Jurkat, Clone E6-1 (cell line): ENCODE measurements around the gene EXOSC9.

Experiments
- DNase-seq: peaks from one replicate; pipeline ENCODE4 v3.0.0-alpha.2; 2011; ENCODE audit warnings: low read depth, low spot score
- H3K4me3 ChIP-seq: 2 replicates; pipeline ENCODE4 v1.5.1; 2011; ENCODE audit warnings: mild to moderate bottlenecking, low read length, control low read depth, moderate library complexity

EXOSC9 gene

DNA sequence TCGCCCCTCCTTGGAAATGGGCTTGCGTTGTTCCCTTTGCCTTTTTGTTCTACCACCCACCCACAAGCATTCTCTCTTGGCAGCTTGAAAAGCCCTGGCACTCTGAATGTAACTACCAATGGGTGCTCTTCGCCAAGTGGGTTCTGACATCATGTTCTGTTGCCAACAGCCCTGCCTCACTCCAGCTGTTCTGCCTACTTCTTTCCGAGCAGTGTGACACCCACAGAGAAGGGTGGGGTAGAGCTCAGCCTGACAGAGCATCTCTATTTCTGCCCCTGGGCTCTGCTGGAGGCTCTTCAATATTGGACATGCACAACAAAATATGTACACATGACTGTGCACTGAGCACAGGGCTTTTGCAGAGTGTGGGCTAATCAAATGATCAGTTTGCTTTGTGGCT lies 15.6 kb upstream of the EXOSC9 start:
- no peak for DNase-seq
- H3K4me3 ChIP-seq, result no peak overlapping the region

GRCh38 chr4:121786221-121786620 lies 14.9 kb upstream of the EXOSC9 start:
- DNase-seq, result no peak
- no peak overlapping the region for H3K4me3 ChIP-seq

- DNase-seq, result no peak
- no peak overlapping the region for H3K4me3 ChIP-seq
Measured at GRCh38 chr4:121788896-121789295, 12.2 kb upstream of the EXOSC9 start.

- no peak overlapping the region for H3K4me3 ChIP-seq
- no peak for DNase-seq
Measured at GRCh38 chr4:121789455-121789854, 11.7 kb upstream of the EXOSC9 start.

- no peak overlapping the region for H3K4me3 ChIP-seq
- DNase-seq, result no peak
Measured at GRCh38 chr4:121789960-121790829, 10.9 kb upstream of the EXOSC9 start.

GRCh38 chr4:121790976-121791375 lies 10.1 kb upstream of the EXOSC9 start:
- H3K4me3 ChIP-seq, result no peak overlapping the region
- no peak for DNase-seq

- DNase-seq, result no peak
- no peak overlapping the region for H3K4me3 ChIP-seq
Measured at GRCh38 chr4:121791481-121791880, 9.6 kb upstream of the EXOSC9 start.

GRCh38 chr4:121792966-121793365 lies 8.2 kb upstream of the EXOSC9 start:
- DNase-seq, result no peak

DNA sequence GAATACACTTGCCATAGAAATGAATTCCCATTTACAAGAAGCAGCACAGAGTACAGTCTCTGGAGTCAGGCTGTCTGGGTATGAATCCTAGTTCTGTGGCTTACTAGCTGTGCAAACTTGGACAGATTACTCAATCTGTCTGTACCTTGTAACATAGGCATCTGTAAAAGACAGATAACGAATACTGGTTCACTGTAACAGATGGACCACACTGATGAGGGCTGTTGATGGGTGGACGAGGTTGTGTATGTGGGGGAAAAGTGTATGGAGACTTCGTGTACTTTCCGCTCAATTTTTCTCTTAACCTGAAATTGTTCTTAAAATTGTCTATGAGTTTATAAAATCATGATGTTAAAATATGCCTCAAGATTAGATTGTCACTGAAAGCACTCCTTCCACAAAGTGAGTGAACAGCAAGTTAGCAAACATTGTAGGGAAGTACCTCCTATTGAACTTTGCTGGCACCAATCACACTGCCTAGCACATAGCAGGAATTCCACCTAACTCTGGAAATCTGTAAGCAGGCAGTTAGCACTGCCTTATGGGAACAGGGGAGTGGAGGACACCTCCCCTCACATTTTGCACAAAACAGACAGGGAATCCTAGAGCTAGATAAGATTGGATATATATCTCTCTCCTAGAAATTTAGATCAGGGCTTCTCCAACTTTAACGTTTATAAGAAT lies 6.5 kb upstream of the EXOSC9 start:
- H3K4me3 ChIP-seq, result no peak overlapping the region
- no peak for DNase-seq

More at GRCh38 chr4:121792966-121793365, 8.2 kb upstream of the EXOSC9 start:
- no peak overlapping the region for H3K4me3 ChIP-seq

DNA sequence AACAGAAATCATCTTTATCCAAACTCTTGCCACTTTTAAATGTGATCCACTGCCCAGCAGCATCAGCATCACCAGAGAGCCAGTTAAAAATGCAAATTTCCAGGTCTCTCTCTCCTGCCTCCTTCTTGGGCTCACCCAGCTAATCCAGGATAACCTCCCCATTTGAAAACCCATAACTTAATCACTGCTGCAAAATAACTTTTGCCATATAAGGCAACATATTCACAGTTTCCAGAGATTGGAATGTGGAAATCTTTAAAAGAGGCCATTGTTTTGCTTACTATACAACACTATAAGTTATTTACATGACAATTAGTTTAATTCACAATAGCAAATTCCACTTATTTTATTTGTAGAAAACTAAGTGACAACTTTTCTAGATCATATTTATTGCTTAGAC lies 4.8 kb upstream of the EXOSC9 start:
- no peak for DNase-seq
- peak overlapping the region; percentile 14; the same call in 1 of the 2 replicates for H3K4me3 ChIP-seq

DNA sequence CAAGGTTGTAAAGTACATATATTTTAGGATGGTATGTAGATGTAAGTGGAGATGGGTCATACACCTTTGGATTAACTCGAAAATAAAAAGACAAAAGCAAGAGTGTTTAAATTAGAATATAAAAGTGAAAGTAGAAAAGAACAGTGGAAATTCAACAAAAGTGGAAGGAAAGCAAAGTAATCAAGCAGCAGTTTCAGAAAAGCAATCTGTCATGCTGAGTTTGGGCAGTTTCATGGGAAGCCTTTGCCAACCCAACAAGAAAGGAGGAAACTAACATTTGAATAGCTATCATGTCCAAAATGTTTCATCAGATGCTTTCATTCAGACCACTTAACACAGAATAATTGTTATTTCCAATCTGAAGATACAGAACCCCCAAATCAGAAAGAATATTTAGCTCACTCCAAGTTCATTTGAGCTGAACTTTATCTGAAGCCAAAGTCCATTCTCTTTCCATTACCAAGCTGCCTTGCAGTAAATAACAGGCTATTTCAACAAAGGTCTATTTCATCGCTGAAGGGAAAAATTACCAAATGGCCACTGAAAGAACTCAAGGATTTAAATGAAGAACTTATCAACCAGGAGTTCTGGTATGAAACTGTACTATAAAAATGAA lies 1.8 kb upstream of the EXOSC9 start:
- DNase-seq, result no peak
- no peak overlapping the region for H3K4me3 ChIP-seq

DNA sequence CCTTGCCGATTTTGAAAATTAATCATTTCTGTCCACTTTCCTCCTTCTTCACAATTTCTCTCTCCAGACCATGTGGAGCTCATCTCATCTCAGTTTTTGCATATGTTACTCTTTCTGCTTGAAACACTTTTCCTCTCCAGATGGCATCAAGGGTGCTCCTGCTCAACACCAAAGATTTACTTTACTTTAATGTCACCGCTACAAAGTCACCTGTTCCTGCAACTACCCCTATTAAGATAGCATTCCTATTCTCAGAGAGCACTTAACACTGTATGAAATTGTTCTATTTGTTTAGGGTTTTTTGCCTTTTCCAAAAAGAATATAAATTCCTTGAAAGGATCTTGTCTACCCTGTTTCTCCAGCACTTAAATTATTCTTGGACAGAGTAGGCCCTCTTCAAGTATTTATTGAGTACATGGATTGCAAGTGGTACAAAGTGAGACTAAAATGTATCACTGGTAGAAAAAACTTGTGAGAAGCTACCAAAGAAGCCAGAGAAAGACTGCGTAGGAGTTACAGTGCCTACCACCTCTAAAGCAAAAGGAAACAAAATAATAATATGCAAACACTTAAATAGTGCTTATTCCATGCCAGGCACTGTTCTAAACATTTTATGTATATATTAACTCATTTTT lies 1.1 kb upstream of the EXOSC9 start:
- DNase-seq, result no peak
- peak overlapping the region; percentile 94 for H3K4me3 ChIP-seq

- no peak for DNase-seq
- peak overlapping the region; percentile 94 for H3K4me3 ChIP-seq
Measured at GRCh38 chr4:121800638-121800960, 524 bp upstream of the EXOSC9 start.

DNA sequence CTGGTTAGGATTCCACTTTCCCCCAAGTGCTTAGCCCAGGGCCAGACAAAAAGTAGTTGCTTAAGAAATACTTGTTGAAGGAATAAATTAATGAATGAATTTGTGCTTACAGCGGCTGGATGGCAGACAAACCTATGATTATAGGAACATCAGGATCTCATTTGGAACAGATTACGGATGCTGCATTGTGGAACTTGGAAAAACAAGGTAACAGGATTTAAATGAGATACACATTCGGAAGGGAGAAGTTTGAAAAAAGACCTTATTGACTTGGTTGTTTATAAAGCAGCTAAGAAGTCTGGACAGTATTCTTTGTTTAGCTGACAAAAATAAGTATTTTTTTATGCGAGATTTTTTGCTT lies 572 bp downstream of the EXOSC9 start:
- DNase-seq, result no peak

DNA sequence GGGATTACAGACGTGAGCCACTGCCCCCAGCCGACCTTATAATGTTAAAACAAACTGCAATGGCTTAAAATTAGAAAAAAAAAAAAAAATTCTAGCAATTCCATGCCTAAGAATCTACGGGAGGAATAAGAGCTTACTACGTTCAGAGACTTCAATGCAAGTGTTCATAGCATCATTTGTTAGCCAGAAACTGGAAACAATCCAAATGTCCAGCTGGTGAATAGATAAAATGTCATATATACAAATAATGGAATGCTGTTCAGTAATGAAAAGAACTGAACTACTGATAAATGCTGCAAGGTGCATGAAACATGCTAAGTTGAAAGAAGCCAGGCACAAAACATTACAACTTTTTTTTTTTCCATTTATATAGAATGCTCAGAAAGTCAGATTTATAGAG lies 5.3 kb downstream of the EXOSC9 start:
- no peak for DNase-seq
- no peak overlapping the region for H3K4me3 ChIP-seq

More for the DNA sequence above, 572 bp downstream of the EXOSC9 start:
- H3K4me3 ChIP-seq, result peak overlapping the region; percentile 94

- H3K4me3 ChIP-seq, result no peak overlapping the region
- no peak for DNase-seq
Measured at GRCh38 chr4:121811122-121811521, 10.0 kb downstream of the EXOSC9 start.

DNA sequence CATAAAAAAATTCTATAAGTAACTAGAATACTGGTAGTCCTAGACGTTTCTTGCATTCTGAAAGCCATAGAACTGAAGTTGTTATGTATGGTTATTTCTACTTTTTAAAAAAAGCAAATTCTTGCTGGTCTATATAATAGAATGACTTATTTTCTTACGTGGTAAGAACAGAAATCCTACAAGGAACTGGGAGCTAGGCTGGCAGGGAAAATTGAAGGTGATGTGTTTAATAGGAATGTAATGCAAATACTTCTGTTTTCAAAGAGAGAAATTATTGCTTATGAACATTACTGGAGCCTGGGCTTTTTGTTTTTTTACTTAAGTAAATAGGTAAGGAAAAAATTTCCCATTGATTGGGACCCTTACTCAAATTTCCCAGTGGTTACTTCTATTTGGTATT lies 13.6 kb downstream of the EXOSC9 start:
- no peak for DNase-seq
- H3K4me3 ChIP-seq, result no peak overlapping the region

DNA sequence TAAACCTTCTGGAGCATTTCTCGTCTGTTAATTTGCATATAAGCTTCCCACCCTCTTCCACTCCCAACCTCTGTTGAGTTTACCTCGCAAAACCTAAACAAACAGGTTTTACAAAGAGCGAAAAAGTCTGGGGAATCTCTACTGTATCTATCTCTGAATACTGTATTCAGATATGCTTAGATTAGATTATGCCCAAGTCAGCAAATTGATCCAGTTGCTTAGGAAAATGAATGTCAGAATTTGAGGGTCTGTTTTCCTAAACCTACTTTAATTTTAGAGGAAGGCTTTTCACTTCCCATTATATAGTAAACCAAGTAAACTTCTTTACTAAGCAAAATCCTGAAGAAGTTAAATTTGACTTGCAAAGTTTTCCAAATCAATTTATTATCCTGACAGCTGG lies 15.9 kb downstream of the EXOSC9 start:
- no peak overlapping the region for H3K4me3 ChIP-seq
- DNase-seq, result no peak

- DNase-seq, result no peak
- no peak overlapping the region for H3K4me3 ChIP-seq
Measured at GRCh38 chr4:121817701-121818100, 16.6 kb downstream of the EXOSC9 start.

- no peak overlapping the region for H3K4me3 ChIP-seq
- DNase-seq, result no peak
Measured at GRCh38 chr4:121818215-121818614, 17.1 kb downstream of the EXOSC9 start.
